Nephron progenitor cell (in vitro differentiated cells): ENCODE measurements around the gene ZNF135.

Experiments
- DNase-seq: peaks from one replicate; pipeline ENCODE4 v3.0.0; 2021
- H3K27ac Mint-ChIP-seq: 2 replicates; pipeline ENCODE4 v1.8.0; 2021; ENCODE audit warnings: mild to moderate bottlenecking, moderate library complexity, mixed read lengths
- H3K27me3 Mint-ChIP-seq: 2 replicates; pipeline ENCODE4 v1.8.0; 2021; ENCODE audit warnings: mild to moderate bottlenecking, low read depth, mixed read lengths; ENCODE audit not compliant: poor library complexity
- H3K36me3 Mint-ChIP-seq: 2 replicates; pipeline ENCODE4 v1.8.0; 2021; ENCODE audit warnings: low read depth, mixed read lengths
- H3K4me1 Mint-ChIP-seq: 2 replicates; pipeline ENCODE4 v1.8.0; 2021; ENCODE audit warnings: mixed read lengths
- H3K4me3 Mint-ChIP-seq: 2 replicates; pipeline ENCODE4 v1.8.0; 2021; ENCODE audit warnings: mild to moderate bottlenecking, moderate library complexity, mixed read lengths
- H3K9me3 Mint-ChIP-seq: 2 replicates; pipeline ENCODE4 v1.8.0; 2021; ENCODE audit warnings: mild to moderate bottlenecking, moderate library complexity, mixed read lengths
- TF ChIP-seq, protein P1 (sequence below): fragments of 200-600 bp; sonication (generic); IDR thresholded peaks from 2 replicates; pipeline ENCODE4 v1.5.0; 2021; ENCODE audit warnings: antibody characterized with exemption

ZNF135 gene

DNA sequence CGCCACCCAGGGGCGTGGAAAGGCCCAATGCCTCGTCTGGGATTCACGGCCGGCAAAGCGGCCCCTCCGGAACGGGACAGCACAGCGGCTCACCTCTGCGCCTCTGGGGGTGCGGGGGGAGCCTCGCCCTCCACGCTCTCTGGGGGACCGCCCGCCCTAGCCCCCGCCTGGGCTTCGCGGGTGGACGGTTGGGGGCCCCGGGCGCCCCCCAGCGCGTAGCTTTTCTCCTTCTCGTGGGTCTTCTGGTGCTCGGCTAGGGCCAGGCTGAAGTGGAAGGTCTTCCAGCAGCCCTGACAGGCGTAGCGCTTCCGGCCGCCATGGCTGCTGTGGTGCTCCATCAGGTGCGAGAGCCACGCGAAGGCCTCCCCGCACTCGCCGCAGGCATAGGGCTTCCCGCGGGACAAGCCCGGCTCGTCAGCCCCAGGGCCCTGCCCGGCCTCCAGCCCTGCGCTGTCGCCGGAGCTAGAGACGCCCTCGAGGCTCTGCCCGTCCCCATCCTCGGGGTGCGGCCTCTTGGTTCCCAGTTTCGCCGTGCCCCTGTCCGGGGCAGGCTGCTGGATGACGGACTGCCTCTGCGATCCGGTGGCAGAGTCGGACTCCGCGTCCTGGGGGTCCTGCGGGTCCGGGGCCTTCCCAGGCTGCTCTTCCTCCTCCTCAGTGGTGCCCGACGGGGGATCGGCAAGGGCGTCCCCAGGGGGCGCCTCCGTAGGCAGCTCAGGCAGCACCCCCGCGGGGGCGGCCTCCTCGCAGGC lies 25.7 kb downstream of the ZNF135 start:
- TF ChIP-seq, protein P1, sequence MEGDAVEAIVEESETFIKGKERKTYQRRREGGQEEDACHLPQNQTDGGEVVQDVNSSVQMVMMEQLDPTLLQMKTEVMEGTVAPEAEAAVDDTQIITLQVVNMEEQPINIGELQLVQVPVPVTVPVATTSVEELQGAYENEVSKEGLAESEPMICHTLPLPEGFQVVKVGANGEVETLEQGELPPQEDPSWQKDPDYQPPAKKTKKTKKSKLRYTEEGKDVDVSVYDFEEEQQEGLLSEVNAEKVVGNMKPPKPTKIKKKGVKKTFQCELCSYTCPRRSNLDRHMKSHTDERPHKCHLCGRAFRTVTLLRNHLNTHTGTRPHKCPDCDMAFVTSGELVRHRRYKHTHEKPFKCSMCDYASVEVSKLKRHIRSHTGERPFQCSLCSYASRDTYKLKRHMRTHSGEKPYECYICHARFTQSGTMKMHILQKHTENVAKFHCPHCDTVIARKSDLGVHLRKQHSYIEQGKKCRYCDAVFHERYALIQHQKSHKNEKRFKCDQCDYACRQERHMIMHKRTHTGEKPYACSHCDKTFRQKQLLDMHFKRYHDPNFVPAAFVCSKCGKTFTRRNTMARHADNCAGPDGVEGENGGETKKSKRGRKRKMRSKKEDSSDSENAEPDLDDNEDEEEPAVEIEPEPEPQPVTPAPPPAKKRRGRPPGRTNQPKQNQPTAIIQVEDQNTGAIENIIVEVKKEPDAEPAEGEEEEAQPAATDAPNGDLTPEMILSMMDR, result no peak
- no peak overlapping the region for H3K27ac Mint-ChIP-seq
- no peaks in the 10 kb centered on the region for H3K4me1 Mint-ChIP-seq
- no peak overlapping the region for H3K4me3 Mint-ChIP-seq
- DNase-seq, result no peak
- peaks cover 92% of the 10 kb centered on the region for H3K36me3 Mint-ChIP-seq
- peaks cover 78% of the 10 kb centered on the region for H3K9me3 Mint-ChIP-seq
- peaks cover 4% of the 10 kb centered on the region for H3K27me3 Mint-ChIP-seq

DNA sequence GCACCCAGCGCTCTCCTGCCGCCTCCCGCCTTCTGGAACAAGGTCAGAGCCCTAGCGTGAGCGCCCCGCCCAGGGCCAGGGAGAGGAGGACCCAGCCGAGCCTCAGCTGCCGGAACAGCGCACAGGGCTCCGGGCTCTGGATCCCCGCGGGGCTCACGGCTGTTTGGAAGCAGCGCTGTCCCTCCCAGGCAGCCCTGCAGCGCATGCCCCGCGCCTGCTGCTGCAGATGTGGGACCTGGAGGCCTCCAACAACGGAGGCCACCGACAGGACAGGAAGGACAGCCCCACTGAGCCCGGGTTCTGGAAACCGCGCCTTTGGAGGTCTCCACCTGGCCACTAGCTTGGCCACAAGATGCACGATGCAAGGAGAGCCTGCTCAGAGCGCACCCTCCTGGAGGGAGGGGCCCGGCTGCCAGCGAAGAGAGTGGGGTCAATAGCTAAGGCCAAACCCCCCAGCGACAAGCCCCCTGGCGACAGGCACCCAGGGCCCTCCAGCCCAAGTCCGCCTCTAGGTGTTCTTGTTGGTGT lies 26.3 kb downstream of the ZNF135 start:
- TF ChIP-seq, protein P1, result no peak
- Mint-ChIP-seq H3K4me3 (no peak overlapping the region), H3K27ac (no peak overlapping the region), H3K27me3 (no peaks in the 10 kb centered on the region), H3K9me3 (peaks cover 78% of the 10 kb centered on the region), H3K36me3 (peaks cover 94% of the 10 kb centered on the region), H3K4me1 (no peaks in the 10 kb centered on the region)
- DNase-seq, result no peak

DNA sequence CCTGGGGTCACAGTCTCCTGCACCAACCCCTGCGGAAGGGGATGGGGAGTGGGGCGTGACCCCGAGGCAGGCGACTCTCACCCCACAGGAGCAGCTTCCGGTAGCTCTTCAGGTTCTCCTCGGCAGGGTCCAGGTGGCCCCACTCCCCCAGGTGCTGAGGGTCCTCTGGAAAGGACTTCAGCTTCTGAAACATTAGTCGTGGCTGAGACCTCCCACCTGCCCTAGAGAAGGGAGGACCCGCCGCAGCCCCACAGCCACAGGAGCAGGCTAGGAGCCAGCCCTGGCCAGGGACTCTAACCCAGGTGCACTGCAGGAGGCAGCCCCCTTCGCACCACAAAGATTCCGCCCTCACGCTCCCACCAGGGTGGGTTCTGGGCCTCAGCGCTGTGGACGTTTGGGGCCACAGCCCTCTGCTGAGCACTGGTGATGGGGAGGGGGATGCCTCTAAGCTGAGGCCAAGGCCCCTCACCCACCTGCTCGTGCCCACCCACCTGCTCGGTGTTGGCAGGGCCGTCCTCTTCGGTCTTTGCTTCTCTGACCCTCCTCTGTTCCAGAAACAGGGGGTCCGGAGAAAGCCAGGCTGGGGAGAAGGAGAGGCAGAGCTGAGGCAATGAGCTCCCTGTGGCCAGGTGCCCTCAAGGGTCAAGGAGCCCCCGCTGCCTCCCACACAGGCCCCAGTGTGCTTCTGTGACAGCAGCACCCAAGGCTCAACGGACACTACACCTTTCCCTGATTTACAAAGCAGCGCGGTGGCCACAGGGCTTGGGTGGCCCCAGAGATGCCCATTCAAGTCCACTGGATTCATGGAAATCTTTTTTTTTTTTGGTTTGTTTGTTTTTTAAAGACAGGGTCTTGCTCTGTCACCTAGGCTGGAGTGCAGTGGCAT lies 28.0 kb downstream of the ZNF135 start:
- no peak overlapping the region for H3K27ac Mint-ChIP-seq
- no peak for DNase-seq
- peaks cover 78% of the 10 kb centered on the region for H3K9me3 Mint-ChIP-seq
- H3K36me3 Mint-ChIP-seq, result peaks cover 95% of the 10 kb centered on the region
- H3K4me3 Mint-ChIP-seq, result no peak overlapping the region
- no peaks in the 10 kb centered on the region for H3K27me3 Mint-ChIP-seq
- TF ChIP-seq, protein P1, result no peak
- no peaks in the 10 kb centered on the region for H3K4me1 Mint-ChIP-seq

DNA sequence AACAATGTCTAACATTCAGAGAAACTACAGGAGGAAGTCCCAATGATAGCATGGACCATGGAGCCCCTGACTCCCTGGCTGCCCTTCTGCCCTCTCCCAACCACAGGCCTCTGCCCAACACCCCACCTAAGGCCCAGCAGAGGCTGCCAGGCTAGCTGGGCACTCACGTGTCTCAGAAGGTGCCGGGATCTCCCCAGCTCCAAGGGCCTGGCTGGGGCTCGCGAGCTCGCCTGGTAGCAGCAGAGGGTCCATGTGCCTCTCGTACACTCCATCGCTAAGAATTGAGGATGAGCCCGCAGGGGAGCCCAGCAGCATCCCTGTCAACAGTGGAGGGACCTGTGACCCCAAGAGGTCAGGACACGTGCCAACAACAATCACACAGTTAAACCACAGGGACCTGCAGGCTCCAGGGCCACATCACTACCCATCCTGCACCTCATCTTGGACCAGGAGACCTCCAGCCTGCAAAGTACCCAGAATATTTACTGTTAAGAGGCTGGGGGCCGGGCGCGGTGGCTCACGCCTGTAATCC lies 29.5 kb downstream of the ZNF135 start:
- Mint-ChIP-seq H3K27ac (no peak overlapping the region), H3K36me3 (peaks cover 95% of the 10 kb centered on the region), H3K9me3 (peaks cover 78% of the 10 kb centered on the region), H3K4me1 (no peaks in the 10 kb centered on the region), H3K4me3 (no peak overlapping the region), H3K27me3 (no peaks in the 10 kb centered on the region)
- no peak for DNase-seq
- TF ChIP-seq, protein P1, result no peak

DNA sequence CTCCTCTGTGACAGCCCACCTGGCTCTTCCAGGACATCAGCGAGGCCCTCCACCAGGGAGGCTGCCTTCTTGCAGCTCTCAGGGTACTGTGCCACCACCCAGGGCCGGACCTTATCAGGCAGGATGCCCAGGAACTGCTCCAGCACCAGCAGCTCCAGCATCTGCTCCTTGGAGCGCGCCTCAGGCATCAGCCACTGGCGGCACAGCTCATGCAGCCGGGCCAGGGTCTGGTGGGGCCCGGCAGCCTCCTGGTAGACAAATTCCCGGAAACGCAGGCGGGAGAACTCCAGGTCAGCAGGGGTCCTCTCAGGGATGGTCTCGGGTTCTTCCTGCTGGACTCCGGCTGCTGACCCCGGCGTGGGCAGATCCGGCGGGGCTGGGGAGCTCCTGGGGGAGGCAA lies 30.8 kb downstream of the ZNF135 start:
- no peaks in the 10 kb centered on the region for H3K4me1 Mint-ChIP-seq
- TF ChIP-seq, protein P1, result no peak
- H3K4me3 Mint-ChIP-seq, result no peak overlapping the region
- H3K27ac Mint-ChIP-seq, result no peak overlapping the region
- peaks cover 94% of the 10 kb centered on the region for H3K36me3 Mint-ChIP-seq
- peaks cover 80% of the 10 kb centered on the region for H3K9me3 Mint-ChIP-seq
- no peak for DNase-seq
- H3K27me3 Mint-ChIP-seq, result no peaks in the 10 kb centered on the region
